SKM-1 treated with dmso at 0.1 percent for 144 hours (cell line): Measurements from ENCODE around the gene GOLM1.

Experiments
- DNase-seq: peaks from one replicate; lab custom pipeline; 2025; ENCODE audit not compliant: unreplicated experiment; lab: John Stamatoyannopoulos, UW

The GOLM1 gene

DNA sequence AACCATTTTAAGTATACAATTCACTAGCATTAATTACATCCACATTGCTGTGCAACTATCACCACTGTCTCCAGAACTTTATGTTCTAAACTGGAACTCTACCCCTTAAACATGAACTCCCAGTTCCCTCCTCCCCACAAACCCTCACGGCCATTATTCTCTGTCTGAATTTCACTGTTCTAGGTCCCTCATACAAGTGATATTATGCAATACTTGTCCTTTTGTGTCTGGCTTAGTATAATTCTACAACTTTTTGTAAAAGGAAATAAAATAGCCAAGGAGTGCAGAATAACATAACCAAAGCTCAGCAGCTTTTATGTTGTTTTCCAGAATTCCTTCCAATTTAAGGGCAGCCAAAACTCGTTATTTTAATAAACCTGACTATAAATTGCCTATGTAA, 105.2 kb downstream of the GOLM1 start:
- DNase-seq = no peak

DNA sequence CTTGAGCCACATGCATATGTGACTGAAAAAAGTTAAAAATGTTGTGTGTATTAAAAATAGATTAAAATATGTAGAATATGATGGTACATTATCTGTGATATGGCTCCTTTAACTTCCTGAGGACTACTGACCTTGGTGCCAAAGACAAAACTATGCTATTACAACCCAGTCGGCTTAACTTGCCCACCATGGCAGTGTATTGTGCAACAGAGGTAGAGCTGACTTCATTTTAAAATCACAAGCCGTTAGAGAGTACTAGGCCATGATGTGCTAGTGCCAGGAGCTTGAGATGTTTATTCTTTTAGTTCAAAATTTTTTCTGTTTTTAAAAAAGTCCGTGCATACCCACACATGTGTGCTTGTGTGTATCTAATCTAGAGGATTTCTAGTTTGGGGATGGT, 112.1 kb downstream of the GOLM1 start:
- no peak for DNase-seq

DNA sequence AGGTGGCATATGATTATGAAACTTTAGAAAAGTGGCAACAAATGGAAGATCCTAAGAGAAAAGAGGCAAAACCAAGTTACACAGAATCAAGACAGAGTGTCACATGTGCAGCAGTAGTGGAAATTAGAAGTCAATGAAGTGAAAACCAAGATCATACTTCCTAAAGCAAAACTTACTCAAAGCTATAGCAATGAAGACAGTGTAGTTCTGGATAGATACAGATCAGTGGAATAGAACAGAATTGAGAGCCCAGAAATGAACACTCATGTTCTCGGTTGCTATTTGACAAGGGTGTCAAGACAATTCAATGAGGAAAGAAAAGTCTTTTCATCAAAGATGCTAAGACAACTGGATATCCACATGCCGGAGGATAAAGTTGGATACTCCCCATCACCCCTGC, 114.9 kb downstream of the GOLM1 start:
- no peak for DNase-seq

DNA sequence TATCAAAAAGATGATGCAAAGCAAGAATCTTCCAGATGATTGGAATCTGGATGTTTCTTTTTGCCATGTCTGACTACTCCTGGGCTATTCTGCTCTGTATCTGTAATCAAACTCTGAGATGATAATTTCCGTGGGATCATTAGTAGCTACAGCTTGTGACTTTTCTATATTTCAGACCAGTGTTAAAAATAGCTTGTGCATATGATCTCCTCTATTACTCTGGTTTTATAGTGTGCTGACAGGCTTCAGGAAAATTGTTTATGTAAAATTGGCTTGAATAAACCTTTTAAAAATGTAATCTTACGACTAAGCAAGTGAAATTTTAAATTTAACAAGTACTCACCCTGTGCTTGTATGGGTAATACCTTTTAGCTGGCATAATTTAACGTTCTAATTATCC, 118.0 kb downstream of the GOLM1 start:
- DNase-seq = no peak

DNA sequence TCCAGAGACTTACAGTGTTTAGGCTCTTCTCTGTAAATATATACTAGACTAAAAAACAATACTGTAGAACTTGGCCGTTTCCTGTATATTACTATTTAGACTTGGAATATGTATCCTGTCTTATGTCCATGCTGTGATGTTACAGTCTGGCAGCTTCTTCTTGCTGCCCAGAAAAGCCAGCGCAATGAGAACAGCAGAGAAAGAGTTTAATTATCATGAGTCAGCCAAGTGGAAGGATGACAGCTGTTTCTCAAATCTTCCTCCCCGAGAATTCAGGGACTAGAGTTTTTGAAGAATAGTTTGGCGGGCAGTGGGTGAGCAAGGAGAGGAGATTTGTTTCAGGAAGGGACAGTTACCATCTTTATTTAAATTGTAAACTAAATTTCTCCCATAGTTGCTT, 120.9 kb downstream of the GOLM1 start:
- no peak for DNase-seq
